Kidney (tissue), 14 donors: ENCODE data around the gene SLC44A4. TPM values are rescaled to one million over a fixed set of nuclear protein-coding genes. Genes with fewer than 3 reads are reported as not detected.

ENCODE experiments used
- DNase-seq, 5 donors: peaks; one replicate each; pipeline ENCODE4 v3.0.0-alpha.2; 2013 to 2020
- FAIRE-seq: peaks from 2 replicates; lab custom pipeline; 2012; peaks lifted over from hg19 to GRCh38; lab: Jason Lieb, UNC
- H3K27ac ChIP-seq, 2 donors: one replicate each; pipeline ENCODE4 v1.7.0; 2013; ENCODE audit warnings: low read depth in 2 of 2, low read length in 2 of 2, inconsistent platforms in 1 of 2
- H3K27me3 ChIP-seq: one replicate; pipeline ENCODE4 v1.7.1; 2013; ENCODE audit warnings: low read length, inconsistent platforms; ENCODE audit not compliant: control insufficient read depth, insufficient read depth
- H3K36me3 ChIP-seq, 3 donors: one replicate each; pipeline versions ENCODE4 v1.7.0 to v1.7.1; 2013; ENCODE audit warnings: low read length in 3 of 3, control low read depth in 1 of 3, inconsistent platforms in 1 of 3; ENCODE audit not compliant: insufficient read depth in 3 of 3, control insufficient read depth in 2 of 3
- H3K4me1 ChIP-seq, 3 donors: one replicate each; pipeline versions ENCODE4 v1.7.0 to v1.7.1; 2013; ENCODE audit warnings: low read length in 3 of 3, inconsistent platforms in 1 of 3, low read depth in 1 of 3; ENCODE audit not compliant: control insufficient read depth in 2 of 3, insufficient read depth in 2 of 3
- H3K4me3 ChIP-seq, 3 donors: one replicate each; pipeline versions ENCODE4 v1.7.0 to v1.8.1; 2013; ENCODE audit warnings: low read length in 3 of 3, control low read depth in 1 of 3, inconsistent platforms in 1 of 3
- H3K9ac ChIP-seq, 3 donors: one replicate each; pipeline versions ENCODE4 v1.7.0 to v1.7.1; 2013; ENCODE audit warnings: low read length in 3 of 3, control low read depth in 1 of 3, inconsistent platforms in 1 of 3
- H3K9me3 ChIP-seq, 3 donors: one replicate each; pipeline versions ENCODE4 v1.7.0 to v1.7.1; 2013; ENCODE audit warnings: low read length in 3 of 3, control low read depth in 1 of 3, inconsistent platforms in 1 of 3; ENCODE audit not compliant: control insufficient read depth in 2 of 3, insufficient read depth in 1 of 3
- CTCF ChIP-seq: IDR thresholded peaks from 3 replicates; pipeline ENCODE4 v1.5.1; 2012; ENCODE audit warnings: mild to moderate bottlenecking, moderate library complexity, borderline replicate concordance; ENCODE audit not compliant: insufficient read depth; ENCODE audit errors: extremely low read depth
- intact Hi-C: fragments of 100-400 bp; cut with DNase I; formaldehyde crosslinking; loops from one replicate; pipeline ENCODE4 v1.11.1; 2022
- polyA plus RNA-seq: library from polyadenylated mRNA; stranded (reverse); fragments of 350-450 nt; fragmentation: Illumina TruSeq; extraction: RNeasy Lipid Tissue Mini Kit (QIAGEN cat#74804); gene quantifications from one replicate; pipeline ENCODE4 v1.2.3, GENCODE V29; 2014; ENCODE audit warnings: low read depth, low replicate concordance; ENCODE audit not compliant: insufficient read depth
- total RNA-seq: library from RNA; stranded (reverse); fragmentation: NEBNext Ultra II Directional; extraction: Animal tissue kit (Norgen Biotek cat#: 25700); gene quantifications from one replicate; pipeline ENCODE4 v1.2.1, GENCODE V29; 2021
- donor health status: control.
- donor health status: control.
- donor health status: control.
- donor health status: control.
- donor health status: control.
- donor health status: DM: yes; HTN: yes; CAD: no.
- donor health status: Normal renal cell carcinoma (clear cell type).

The SLC44A4 gene
- total and polyA plus RNA-seq, 2 donors from 2014 or later = 37.4 to 137 TPM

GRCh38 chr6:31861150-31861549 lies 17.6 kb downstream of the SLC44A4 start:
- no peak overlapping the region for H3K9ac ChIP-seq
- H3K4me1 ChIP-seq = peaks cover 0 to 18% (median 9%) of the 10 kb centered on the region in 3 donors
- H3K9me3 ChIP-seq = no peaks in the 10 kb centered on the region
- H3K4me3 ChIP-seq = no peak overlapping the region
- DNase-seq = no peak
- peaks cover 0 to 15% (median 13%) of the 10 kb centered on the region in 3 donors for H3K36me3 ChIP-seq
- no peak for TF ChIP-seq CTCF
- intact Hi-C loops = no loop called here
- FAIRE-seq = no peak
- H3K27ac ChIP-seq = no peak overlapping the region
- no peaks in the 10 kb centered on the region for H3K27me3 ChIP-seq

- TF ChIP-seq CTCF = no peak
- intact Hi-C loops = no loop called here
Observed at GRCh38 chr6:31860349-31860748, 18.4 kb downstream of the SLC44A4 start.

GRCh38 chr6:31859923-31860322 lies 18.9 kb downstream of the SLC44A4 start:
- FAIRE-seq = no peak

More at GRCh38 chr6:31860349-31860748, 18.4 kb downstream of the SLC44A4 start:
- Histone ChIP-seq H3K9ac (no peak overlapping the region), H3K27ac (no peak overlapping the region), H3K4me1 (peaks cover 0 to 11% (median 7%) of the 10 kb centered on the region in 3 donors), H3K27me3 (no peaks in the 10 kb centered on the region), H3K9me3 (no peaks in the 10 kb centered on the region), H3K4me3 (no peak overlapping the region), H3K36me3 (peaks cover 0 to 15% (median 13%) of the 10 kb centered on the region in 3 donors)
- FAIRE-seq (no peak), DNase-seq (no peak)

More at GRCh38 chr6:31859923-31860322, 18.9 kb downstream of the SLC44A4 start:
- H3K27ac ChIP-seq = no peak overlapping the region
- no peak overlapping the region for H3K4me3 ChIP-seq
- no peak for TF ChIP-seq CTCF
- H3K36me3 ChIP-seq = peaks cover 0 to 15% (median 13%) of the 10 kb centered on the region in 3 donors
- no peak overlapping the region for H3K9ac ChIP-seq
- H3K4me1 ChIP-seq = peaks cover 0 to 8% (median 7%) of the 10 kb centered on the region in 3 donors
- no peak for DNase-seq
- intact Hi-C loops = no loop called here
- H3K9me3 ChIP-seq = no peaks in the 10 kb centered on the region
- H3K27me3 ChIP-seq = no peaks in the 10 kb centered on the region
